HG03066 (cell line): ENCODE results near the gene MICU2.

Experiments used
- ATAC-seq: cut with Tn5 transposase; IDR thresholded peaks from one replicate; pipeline ENCODE4 v1.9.1; 2021; ENCODE audit warnings: low read depth; ENCODE audit not compliant: unreplicated experiment

Gene MICU2

DNA sequence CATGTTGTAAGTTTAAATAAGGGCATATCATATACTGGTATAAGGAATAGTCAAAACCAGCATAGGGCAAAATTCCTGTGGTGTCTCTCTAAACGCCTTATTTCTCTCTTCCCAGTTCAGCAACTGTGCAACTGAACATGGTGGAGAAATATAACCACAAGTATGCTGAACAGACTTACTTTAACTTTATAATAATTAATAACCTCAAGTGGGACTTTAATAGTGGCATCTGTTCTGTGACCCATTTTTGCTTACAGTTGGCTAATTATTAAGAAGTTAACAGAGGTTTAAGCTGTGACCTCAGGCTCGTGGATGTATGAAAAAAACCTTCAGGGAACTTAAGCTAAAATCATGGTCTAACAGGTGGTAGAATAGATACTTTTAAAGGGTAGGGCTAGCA, 54.3 kb downstream of the MICU2 start:
- no peak for ATAC-seq

- ATAC-seq: no peak
Observed at GRCh38 chr13:21548577-21548976, 55.4 kb downstream of the MICU2 start.

- no peak for ATAC-seq
Observed at GRCh38 chr13:21546372-21546771, 57.6 kb downstream of the MICU2 start.

DNA sequence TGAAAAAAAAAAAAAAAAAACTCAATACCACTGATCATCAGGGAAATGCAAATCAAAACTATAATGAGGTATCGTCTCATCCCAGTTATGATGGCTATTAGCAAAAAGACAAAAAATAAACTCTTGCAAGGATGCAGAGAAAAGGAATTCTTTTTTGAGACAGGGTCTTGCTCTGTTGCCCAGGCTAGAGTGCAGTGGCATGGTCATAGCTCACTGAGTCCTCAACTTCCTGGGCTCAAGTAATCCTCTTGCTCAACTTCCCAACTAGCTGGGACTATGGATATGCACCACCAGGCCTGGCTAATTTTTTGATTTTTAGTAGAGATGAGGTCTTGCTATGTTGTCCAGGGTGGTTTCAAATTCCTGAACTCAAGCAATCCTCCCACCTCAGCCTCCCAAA, 59.5 kb downstream of the MICU2 start:
- ATAC-seq: no peak

DNA sequence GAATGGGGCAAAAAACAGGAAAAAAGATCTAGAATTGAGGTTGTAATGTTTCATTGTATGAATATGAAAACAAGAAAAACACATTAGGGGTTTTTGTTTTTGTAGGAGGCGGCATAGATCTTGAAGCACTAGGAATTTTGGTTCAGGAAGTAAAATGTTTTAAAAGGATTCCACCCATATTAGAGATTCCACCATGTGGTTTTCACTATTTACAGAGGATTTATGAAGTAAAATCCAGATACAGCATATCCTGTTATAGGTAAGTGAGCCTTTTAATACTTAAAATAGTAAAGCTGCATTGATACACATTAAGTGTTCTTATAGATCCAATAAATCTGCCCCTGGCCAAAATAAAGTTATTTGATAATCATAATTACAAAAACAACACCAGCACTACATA, 61.4 kb downstream of the MICU2 start:
- no peak for ATAC-seq

- no peak for ATAC-seq
Observed at GRCh38 chr13:21541980-21542379, 62.0 kb downstream of the MICU2 start.

DNA sequence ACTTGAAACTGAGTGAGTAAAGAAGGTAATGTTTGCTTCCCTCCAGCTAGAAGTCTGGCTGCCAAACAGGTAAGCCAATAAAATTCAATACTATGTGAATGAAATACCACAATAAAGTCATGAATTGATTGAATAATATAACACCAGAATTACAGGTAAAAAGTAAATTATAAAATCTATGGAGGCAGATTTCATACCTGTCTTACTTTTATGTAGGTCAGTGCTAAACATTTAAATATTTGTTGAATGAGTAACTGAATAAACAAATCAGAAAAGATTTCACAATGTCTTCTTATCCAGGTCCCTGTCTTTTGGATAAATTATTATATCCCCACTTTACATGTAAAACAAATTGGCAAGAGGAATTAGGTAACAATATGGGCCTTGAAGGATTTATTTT, 62.7 kb downstream of the MICU2 start:
- ATAC-seq: no peak

GRCh38 chr13:21539687-21540086, 64.3 kb downstream of the MICU2 start:
- ATAC-seq: no peak

DNA sequence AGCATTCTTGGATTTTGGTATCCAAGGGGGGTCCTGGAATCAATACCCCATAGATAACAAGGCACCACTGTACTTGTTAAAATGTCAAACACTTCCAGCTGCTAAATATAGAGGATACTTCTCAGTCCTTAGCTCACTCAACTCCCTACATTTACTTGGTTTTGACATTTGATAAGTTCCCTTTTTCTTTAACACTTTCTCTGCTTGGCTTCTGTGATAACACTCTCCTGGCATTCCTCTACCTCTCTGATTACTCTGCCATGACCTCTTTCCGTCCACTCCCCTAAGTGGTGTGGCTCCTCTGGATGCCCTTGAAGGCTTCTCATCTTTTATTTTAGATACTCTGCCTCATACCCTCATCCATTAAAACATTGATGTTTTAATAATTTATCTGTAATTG, 65.2 kb downstream of the MICU2 start:
- ATAC-seq: no peak

DNA sequence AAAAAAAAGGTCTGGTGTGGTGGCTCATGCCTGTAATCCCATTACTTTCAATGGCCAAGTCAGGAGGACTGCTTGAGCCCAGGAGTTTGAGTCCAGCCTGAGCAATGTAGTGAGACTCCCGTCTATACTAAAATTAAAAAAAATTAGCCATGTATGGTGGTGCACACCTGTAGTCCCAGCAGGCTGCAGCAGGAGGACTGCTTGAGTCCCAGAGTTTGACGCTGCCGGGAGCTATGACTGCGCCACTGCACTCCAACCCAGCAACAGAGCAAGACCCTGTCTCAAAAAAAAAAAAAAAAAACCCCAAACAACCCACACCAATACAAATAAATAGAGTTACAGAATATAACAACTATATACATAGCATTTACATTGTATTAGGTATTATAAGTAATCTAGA, 65.7 kb downstream of the MICU2 start:
- no peak for ATAC-seq

GRCh38 chr13:21537105-21537504, 66.9 kb downstream of the MICU2 start:
- no peak for ATAC-seq

DNA sequence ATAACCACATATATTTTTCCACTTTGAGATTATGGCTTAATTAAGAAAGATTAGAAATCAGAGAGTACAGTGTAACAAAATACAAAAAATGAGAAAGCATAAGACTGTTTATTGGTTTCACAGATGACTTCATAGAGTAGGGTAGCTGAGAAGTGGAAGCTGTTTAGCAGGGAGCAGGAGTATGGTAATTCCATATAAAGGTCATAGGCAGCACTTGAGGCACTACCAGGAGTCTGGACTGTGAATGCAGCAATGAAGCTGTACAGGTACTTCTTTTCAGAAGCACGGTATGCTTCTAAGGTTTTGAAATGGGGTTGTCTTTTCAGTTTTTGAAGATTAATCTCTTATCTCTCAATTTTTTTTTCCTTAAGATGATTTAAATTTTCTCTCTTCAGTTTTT, 69.2 kb downstream of the MICU2 start:
- no peak for ATAC-seq

DNA sequence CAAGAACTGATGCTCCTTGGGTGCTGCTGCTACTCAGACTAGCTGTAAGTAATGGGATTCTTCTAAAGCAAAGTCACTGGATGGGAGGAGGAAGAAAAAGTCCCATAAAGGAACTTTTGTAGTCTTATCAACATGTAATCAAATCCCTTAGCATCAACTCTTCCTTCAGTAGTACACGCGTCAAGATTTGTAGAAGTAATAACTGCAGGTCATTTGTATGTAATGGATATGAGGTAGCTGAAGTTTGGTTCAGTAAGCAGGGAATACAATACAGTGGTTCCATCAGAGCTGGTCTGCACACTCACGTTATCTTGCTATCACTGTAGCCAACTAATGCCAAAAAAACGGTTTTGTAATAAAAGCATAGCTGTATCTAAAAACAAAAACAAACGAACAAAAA, 72.5 kb downstream of the MICU2 start:
- ATAC-seq: no peak

DNA sequence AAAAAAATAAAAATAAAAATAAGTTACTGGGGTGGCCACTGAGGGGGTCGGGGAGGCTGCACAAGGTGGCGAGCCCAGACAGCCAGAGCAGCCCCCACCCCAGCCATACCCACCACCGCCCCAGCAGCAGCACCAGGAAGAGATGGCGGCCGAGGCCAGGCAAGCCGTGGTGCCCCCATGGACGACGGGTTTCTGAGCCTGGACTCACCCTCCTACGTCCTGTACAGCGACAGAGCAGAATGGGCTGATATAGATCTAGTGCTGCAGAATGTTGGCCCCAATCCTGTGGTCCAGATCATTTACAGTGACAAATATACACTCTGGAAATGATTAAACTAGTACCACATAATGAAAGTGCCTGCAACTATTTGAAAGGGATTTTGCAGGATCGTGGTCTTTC, 73.3 kb downstream of the MICU2 start:
- no peak for ATAC-seq

DNA sequence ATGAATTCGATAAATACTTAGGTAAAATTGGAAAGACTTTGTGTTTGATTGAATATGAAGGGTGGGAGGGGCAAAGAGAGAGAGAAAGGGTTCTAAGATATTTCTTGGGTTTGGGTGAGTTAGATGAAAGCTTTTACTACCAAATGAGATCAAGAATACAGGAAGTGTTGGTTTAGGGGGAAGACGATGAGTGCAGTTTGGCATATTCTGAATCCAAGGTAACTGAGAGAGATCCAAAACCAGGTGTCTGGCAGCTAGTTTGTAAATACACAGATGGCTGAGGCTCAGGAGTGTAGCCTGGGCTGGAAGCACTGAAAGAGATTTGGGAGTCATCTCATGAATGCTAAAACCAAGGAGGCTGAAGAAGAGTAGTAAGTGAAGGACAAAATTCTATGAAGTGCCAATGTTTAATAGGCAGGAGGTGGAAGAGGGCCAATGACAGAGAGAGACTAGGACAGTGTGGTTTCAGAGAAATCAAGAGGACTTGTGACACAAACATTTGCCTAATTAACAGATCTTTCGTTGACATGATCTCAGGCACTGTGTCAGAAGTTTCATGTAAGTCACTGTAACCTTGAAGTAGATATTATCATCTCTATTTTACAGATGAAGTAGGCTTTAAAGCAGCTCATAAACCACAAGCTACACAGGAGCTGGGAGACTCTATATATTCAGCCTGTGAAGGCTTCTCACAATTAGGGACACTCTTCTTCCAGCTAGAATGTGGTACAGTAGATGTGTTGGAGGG, 74.7 kb downstream of the MICU2 start:
- no peak for ATAC-seq

GRCh38 chr13:21528616-21529015, 75.4 kb downstream of the MICU2 start:
- ATAC-seq: no peak

DNA sequence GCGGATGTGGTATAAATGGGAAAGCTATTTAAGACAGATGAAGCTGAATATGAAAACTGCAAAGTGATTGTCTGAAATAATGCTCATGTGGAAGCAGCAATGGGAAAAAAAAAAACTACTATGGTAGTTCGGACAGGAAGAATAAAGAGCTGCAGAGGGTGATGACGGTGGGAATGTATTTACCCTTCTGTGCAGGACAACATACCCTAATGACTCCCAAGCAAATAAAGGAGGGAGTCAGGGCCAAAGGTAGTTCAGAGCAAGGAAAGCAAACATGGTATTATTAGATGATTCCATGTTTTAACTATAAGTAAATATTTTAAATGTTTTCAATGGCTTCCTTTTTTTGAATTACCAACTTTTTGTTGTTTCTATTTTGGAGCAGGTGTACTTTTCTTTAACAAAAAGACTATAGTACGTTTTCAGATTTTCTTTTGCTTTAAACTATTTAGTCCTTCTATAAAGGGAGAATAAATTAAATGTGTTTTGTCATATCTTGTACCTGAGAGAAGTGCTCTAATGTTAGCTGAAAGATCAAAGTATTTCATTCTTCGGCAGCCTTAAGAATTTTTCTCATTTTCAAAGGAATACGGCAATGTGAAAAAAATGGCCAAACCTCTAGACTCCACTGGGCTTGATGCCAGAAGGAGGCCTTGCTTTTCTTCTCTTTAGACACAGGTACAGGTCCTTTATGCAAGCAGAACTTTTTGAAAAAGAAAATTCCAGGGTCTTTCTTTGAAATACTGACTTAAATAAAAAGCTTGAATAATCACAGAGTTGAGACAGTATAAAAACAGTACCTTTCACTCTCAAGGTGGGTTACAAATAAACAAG, 77.0 kb downstream of the MICU2 start:
- no peak for ATAC-seq

GRCh38 chr13:21522847-21523246, 81.1 kb downstream of the MICU2 start:
- no peak for ATAC-seq

- ATAC-seq: no peak
Observed at GRCh38 chr13:21522130-21522529, 81.8 kb downstream of the MICU2 start.

DNA sequence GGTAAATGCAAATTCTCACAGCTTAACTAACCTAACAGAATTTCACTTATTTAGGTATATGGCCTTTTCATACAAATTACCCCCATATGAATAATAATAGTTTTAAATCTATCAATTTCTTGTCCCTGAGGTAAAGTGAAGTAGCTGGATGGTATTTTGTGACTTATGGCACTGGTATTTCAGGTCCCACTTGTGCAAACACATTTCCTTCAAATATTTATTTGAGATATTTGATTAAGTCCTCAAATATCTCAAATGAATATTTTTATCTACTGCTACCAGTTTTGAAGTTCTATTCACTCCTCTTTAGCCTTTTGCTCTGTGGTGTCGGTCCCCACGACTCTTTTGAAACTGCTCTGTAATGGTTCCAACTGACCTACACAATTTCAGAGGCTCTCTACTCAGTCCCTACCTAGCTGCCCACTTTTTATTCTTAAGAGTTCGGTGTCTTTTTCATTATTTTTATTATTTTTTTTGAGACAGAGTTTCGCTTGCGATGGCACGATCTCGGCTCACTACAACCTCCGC, 85.3 kb downstream of the MICU2 start:
- ATAC-seq: no peak

DNA sequence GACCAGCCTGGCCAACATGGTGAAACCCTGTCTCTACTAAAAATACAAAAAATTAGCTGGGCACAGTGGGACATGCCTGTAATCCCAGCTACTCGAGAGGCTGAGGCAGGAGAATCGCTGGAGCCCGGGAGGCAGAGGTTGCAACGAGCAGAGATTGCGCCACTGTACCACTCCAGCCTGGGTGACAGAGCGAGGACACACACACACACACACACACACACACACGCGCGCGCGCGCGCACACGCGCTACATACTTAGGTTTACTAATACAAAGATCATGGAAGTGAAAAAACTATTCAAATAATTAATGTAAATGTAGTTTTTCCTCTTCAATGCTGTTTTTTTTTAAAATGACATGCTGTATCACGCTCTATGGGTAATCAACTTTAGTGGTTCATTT, 86.4 kb downstream of the MICU2 start:
- ATAC-seq: no peak

DNA sequence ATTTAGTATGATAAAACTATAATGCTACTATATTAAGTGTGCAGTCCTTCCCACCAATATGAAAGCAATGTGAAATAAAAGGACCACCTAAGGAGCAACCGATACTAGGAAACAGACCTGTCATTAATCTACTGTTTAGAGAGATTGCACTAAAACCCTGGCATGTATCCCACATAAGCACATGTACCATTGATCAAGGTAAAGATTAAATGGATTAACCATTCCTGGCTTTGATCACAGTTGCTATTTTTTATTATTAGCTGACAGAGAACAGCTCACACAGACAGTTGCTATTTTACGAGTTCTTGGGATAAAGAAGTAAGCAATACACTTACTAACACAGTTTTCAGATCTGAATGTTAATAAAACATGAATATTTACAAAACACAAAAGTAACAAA, 87.2 kb downstream of the MICU2 start:
- no peak for ATAC-seq
